Panc1 (cell line): ENCODE data around the gene TMC5.

ENCODE experiments used
- POLR2AphosphoS5 ChIP-seq: IDR thresholded peaks from 2 replicates; pipeline ENCODE4 v1.6.1; 2012; ENCODE audit warnings: mild to moderate bottlenecking, low read depth, low read length, moderate library complexity
- SIN3A ChIP-seq: IDR thresholded peaks from 2 replicates; pipeline ENCODE4 v1.6.1; 2012; ENCODE audit warnings: low read depth, mild to moderate bottlenecking, low read length, moderate library complexity, borderline replicate concordance; ENCODE audit not compliant: insufficient read depth
- TCF7L2 ChIP-seq: IDR thresholded peaks from 2 replicates; pipeline ENCODE4 v1.6.1; 2011; ENCODE audit warnings: mild to moderate bottlenecking, low read depth, low read length, inconsistent platforms
- TF ChIP-seq, protein P1 (sequence below): fragments of 450-650 bp; IDR thresholded peaks from 2 replicates; pipeline ENCODE4 v1.5.1; 2017; ENCODE audit warnings: mild to moderate bottlenecking
- TF ChIP-seq, protein P2 (sequence below), 2 experiments: IDR thresholded peaks; 2 replicates each; pipeline ENCODE4 v1.6.1; 2011 to 2012; ENCODE audit warnings: low read depth in 2 of 2, control low read depth in 1 of 2, low read length in 1 of 2, mild to moderate bottlenecking in 1 of 2, moderate library complexity in 1 of 2; ENCODE audit not compliant: insufficient read depth in 1 of 2

DNA sequence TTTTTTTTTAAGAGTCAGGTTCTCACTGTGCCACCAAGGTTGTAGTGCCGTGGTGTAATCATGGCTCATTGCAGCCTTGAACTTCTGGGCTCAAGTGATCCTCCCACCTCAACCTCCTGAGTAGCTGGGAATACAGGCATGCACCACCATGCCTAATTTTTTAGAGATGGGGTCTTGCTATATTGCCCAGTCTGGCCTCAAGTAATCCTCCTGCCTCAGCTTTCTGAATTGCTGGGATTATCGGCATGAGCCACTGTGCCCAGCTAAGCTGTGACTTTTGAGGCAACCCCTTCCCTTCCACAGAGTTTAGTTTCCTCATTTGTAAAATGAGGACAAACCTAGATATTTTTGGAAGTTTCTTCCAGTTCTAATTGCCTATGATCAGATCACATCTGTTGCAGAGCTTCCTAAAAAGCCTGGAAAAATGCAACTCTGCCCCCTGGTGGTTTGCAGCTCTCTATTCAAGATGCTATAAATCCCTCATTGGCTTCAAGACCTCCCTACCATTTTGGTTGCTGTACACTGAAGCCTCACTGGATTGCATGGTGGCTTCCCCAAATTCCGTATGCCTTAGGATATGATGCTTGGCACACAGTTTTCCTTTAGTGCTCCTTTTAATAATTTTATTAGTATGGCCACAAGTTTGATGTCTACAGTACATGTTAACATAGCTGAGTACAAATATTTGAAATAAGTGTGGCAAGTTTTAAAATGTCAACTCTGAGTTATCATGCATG, 84.9 kb downstream of the TMC5 start:
- no peak for TF ChIP-seq TCF7L2
- TF ChIP-seq POLR2AphosphoS5: no peak
- TF ChIP-seq, protein P1, sequence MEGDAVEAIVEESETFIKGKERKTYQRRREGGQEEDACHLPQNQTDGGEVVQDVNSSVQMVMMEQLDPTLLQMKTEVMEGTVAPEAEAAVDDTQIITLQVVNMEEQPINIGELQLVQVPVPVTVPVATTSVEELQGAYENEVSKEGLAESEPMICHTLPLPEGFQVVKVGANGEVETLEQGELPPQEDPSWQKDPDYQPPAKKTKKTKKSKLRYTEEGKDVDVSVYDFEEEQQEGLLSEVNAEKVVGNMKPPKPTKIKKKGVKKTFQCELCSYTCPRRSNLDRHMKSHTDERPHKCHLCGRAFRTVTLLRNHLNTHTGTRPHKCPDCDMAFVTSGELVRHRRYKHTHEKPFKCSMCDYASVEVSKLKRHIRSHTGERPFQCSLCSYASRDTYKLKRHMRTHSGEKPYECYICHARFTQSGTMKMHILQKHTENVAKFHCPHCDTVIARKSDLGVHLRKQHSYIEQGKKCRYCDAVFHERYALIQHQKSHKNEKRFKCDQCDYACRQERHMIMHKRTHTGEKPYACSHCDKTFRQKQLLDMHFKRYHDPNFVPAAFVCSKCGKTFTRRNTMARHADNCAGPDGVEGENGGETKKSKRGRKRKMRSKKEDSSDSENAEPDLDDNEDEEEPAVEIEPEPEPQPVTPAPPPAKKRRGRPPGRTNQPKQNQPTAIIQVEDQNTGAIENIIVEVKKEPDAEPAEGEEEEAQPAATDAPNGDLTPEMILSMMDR: peak; percentile 93
- no peak for TF ChIP-seq SIN3A
- TF ChIP-seq, protein P2, sequence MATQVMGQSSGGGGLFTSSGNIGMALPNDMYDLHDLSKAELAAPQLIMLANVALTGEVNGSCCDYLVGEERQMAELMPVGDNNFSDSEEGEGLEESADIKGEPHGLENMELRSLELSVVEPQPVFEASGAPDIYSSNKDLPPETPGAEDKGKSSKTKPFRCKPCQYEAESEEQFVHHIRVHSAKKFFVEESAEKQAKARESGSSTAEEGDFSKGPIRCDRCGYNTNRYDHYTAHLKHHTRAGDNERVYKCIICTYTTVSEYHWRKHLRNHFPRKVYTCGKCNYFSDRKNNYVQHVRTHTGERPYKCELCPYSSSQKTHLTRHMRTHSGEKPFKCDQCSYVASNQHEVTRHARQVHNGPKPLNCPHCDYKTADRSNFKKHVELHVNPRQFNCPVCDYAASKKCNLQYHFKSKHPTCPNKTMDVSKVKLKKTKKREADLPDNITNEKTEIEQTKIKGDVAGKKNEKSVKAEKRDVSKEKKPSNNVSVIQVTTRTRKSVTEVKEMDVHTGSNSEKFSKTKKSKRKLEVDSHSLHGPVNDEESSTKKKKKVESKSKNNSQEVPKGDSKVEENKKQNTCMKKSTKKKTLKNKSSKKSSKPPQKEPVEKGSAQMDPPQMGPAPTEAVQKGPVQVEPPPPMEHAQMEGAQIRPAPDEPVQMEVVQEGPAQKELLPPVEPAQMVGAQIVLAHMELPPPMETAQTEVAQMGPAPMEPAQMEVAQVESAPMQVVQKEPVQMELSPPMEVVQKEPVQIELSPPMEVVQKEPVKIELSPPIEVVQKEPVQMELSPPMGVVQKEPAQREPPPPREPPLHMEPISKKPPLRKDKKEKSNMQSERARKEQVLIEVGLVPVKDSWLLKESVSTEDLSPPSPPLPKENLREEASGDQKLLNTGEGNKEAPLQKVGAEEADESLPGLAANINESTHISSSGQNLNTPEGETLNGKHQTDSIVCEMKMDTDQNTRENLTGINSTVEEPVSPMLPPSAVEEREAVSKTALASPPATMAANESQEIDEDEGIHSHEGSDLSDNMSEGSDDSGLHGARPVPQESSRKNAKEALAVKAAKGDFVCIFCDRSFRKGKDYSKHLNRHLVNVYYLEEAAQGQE (IDR thresholded peaks at IDR 0.05; ENCODE audit: insufficient read depth in 1 of 2, low read depth in 2 of 2, low read length in 1 of 2): no peak
